ENCODE measurements around the gene PSORS1C2.

DNA sequence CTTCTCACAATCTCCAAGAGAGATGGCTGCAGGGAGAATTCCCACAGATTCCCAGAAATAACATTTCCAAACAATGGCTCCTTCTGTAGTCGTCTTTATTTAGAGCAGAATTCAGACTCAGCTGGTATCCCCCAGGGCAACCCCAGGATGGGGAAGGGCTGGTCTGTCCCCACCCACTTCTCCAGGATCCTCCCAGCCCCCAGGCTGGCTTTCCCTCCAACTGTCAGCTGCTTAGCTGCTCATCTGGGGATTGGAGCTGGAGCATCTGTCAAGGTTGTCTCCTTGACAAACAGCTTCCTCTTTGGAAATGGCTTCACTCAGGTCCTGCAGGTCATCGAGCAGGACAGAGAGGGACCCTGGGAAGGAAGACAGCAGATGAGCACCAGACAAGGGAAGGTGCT, 3.5 kb upstream of the PSORS1C2 start:
- TF ChIP-seq CTCF (IDR thresholded peaks at IDR 0.05) (no peak), POLR2A (IDR thresholded peaks at IDR 0.05) (no peak)
